Activated CD4-positive, alpha-beta T cell treated with anti-CD3 and anti-CD28 coated beads, Interleukin-2, amount 50 U/mL, for 1 hour (primary cell): ENCODE results near the gene TEKT3.

Source experiments
- DNase-seq: peaks from one replicate; pipeline ENCODE4 v3.0.0-alpha.2; 2020

The TEKT3 gene

DNA sequence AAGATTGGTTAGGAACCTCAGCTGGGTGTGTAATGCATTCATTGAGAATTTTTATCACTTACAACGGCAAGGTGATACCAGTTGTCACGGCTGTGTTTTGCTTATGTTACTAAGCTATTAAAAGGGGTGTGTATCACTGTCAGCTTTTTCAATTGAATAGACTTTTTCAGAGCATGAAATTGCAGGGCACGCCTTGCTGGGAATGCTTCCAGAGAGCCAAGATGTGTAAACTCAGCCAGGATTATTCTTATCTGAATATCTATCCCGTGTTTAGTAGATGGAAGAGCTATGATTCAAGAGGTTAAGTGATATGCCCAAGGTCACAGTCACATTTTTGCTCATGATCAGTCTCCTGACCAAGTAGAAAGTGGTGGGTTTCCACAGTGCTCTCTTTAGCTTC is 6.6 kb upstream of the TEKT3 start:
- DNase-seq = no peak

DNA sequence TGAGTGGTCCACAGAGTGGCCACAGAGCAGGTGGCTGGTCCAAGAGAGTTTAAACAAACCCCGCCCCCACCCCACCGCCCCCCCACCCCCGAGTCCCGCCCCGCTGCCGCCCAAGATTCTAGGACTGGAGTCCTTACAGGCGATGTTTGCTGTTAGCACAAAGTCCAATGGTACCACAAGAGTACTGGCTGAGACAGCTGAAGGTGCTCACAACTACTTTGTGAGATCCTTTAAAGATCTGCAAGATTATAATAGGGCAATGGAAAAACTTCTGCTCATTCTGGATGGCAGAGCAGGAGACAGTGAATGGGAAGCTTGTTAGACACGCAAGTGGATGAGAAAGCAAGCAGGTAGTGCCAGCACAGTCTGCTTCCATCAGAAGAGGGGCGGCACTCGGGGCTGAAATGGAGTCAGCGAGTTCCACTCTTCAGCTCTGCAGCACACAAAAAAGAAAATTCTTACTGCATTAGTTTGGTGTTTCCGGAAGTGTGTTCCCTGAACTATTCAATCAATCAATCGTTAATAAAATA is 4.7 kb upstream of the TEKT3 start:
- DNase-seq = no peak

DNA sequence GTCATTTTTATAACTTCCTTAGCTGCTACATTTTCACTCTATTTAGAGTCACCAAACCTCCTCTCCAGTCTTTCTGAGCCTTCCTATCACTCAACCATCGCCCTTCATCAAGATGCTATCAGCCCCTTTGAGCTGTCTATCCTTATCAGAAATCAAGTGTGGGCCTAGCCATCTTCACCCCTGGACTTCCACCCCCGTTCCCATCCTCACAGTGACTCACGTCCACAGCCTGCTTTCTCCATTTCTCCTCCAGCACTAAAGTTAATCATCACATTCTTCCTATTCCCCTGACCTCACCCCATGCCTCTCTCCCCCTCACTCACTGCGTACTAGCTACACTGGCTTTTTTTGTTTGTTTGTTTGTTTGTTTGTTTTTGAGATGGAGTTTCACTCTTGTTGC is 2.4 kb upstream of the TEKT3 start:
- no peak for DNase-seq

DNA sequence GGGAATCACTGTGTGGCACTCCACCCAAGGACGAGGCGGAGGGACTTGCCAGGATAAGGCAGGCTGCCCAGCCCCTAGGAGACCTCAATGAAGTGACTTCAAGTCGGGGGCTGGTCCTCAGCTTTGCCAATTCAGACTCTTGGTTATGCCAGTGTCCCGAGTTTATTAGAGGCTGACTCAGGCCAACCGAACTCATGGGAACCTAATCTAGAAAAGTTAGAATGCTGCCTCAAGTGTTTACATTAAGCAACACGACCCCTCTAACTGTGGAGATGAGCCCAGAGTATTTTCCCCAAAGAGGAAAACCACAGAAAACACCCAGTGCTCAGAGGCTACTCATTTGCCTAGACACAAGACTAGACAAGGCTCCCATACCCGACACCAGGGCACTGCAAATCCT is 1.1 kb upstream of the TEKT3 start:
- no peak for DNase-seq

DNA sequence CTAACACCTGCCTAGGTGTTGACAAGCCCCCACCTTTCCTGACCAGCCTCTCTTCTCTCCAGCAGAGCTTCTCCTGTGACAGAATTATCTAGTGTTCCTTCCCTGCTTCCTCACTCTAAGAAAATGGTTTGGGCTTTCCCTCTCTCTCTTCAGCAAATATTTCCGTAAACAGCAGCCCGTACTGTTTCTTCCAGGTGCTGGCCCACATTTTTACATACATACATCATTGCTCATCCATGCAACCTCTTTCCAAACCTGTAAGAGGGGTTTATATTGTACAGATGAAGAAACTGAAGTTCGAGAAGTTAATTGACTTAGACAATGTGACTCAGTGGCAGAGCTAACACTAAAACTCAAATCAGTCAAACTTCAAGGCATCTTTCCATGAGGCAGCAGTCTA is 569 bp upstream of the TEKT3 start:
- no peak for DNase-seq

DNA sequence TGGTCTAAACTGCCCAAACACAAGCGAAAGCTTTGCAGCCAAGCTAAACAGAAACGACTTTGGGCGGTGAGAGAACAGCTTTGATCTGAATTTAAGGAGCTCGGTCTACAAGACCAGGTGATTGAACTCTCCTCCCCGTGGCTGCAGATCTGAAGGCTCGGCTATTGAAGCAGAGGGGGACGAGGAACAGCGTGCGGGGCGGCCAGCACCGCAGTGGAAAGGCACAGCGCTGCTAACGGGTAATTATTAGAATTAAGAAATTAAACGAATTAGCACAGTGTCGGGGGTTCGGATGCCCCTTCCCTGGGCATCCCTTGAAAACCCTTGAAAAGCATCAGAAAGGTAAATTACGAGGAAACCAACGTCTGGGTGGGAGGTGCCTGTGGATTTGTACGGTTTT is 431 bp downstream of the TEKT3 start:
- DNase-seq = no peak

DNA sequence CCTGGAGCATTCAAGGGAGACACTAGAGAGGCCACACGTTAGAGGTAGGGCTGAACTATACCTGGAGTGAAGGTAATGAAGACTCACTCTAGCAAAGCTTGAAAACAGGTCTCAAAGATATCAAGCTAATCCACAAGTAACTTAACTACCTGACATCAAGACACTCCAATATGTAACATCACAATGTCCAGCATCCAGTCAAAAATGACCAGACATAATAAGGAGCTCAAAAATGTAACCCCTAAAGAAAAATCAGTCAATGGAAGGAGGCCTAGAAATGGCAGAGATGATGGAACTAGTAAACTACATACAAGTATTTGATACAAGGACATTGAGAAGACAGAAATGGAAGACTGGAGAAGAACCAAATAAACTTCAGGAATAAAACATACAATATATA is 6.0 kb downstream of the TEKT3 start:
- no peak for DNase-seq

DNA sequence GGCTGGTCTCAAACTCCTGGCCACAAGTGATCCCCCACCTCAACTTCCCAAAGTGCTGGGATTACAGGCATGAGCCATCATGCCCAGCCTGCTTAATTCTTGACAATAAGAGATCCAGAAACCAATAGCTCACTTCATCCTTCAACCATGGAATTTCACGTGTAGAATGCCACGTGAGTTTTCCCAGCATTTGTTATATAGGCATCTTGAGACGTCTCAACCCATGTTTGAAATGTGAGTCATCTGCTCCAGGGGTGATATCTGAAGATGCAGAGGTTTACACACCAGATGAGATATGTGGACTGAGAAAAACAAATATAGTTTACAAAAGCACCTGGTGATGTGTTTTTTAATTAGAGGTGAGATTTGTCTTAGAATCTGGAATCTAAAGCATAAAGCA is 7.1 kb downstream of the TEKT3 start:
- DNase-seq = no peak

DNA sequence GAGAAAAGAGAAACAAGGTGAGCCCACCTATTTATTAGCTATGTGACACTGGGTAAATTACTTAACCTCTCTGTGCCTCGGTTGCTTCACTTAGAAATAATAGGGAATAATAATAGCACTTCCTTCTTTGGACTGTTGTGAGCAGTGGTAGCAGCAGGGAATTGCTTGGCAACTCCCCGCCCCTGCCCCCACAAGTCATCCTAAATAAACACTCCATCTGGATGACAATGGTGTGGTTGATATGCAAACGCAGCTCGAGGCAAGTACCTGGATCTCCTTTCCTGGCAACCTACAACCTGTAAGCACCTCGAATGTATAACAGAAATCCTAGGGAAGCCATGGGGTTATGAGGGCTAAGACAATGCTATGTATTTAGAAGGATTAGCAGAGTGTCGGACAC is 9.1 kb downstream of the TEKT3 start:
- DNase-seq = no peak

DNA sequence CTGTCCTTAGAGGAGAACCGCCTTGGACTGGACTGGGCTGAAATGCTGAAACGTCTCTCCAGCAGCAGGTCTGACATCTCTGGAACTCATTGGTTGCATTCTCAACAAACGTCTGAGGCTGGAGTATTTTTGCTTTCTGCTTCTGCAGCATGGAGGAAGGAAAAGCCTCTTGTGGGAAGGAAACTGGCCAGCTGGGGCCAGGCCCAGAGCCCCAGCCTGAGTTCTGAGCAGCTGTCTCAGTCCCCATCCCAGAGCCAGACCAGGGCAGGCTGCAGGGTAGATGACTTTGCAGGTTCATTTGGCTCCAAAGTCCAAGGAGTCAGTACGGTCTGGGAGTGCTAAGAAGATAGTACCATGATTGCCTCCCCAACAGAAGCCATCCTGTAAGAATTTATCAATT is 18.3 kb downstream of the TEKT3 start:
- DNase-seq = no peak

DNA sequence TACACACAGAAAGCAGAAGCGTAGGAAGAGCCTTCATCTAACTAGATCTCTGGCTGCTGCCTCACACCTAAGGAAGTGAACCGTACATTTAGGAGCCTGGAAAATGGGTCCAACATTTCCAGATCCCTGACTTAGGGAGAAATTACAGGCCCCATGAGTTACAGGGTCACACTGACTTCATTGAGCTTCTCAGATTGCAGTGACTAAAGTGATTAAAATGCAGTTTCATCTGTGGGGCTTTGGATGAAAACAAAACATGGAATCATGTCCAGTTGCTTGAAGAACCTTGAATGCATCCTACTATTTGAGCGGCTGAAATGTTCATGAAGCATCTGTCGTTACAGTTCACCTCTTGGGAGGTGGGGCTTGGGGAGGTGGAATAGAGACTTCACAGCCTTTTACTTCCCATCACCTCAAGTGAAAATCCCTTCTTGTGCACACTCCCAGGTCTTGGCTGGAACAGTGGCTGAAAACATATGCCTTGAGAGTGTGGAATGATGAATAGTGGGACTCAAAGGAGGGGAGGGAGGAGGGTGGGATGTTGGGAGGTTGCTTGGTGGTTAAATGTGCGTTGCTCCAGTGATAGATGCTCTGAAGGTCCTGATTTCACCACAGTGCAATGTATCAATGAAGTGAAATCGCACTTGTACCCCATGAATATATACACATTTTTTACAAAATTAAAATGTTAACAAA is 19.7 kb downstream of the TEKT3 start:
- no peak for DNase-seq

DNA sequence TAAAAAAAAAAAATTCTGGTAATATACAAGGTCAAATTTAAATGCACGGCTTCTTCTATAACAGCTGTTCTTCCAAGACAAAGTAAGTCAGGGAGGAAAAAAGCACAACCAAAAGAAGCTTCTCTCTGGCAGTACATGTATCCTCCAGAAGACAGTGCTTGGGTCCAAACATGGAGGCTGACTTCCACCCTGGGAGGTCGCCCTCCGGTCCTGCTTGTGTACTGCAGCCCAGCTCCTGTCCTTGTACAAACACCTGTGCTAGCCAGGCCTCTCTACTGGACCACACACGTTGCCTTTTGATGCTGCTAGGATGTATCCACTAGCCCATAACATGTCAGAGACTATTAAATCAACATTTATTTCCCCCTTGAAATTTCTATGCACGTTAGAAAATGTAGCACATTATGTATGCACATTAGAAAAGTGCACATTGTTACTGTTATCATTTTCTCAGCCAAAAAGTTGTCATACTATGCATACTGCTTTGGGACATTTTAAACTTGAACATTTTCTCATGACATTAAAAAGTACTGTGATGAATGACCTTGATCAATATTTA is 21.9 kb downstream of the TEKT3 start:
- no peak for DNase-seq

DNA sequence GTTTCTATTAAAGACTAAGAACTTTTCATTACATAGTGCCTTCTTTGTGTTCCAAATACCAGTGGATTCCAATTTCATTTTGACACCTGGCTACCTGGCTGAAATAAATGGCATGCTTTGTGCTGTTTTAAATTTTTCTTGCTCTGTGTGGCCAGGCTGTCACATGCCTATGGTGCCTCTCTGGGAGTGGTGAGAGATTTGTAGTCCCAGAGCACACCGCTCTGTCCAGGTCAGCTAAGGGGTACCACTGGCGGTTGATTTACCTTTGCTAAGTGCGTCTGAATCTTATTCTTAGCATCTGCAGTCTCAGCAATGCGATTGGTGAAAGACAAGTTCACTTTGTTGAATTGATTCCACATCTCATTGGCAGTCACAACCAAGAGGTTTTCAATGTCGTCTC is 29.4 kb downstream of the TEKT3 start:
- no peak for DNase-seq

DNA sequence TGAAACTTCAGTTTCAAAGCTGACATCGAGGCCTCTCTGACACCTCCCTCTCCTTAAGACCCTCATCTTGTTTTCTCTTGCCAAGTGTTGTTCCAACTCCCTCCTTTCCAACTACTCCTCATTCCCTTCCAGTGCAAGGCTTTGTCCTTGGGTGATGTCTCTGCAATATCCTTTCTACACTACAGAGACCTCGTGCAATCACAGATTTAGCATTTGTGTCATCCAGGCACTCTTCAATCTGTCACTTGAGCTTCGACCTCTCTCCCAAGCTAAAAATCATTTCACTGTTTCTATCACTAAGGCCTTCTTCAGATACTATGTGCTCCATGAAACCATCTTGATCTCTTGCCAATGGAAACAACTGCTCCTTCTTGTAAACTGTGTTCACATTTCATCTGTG is 31.6 kb downstream of the TEKT3 start:
- no peak for DNase-seq

DNA sequence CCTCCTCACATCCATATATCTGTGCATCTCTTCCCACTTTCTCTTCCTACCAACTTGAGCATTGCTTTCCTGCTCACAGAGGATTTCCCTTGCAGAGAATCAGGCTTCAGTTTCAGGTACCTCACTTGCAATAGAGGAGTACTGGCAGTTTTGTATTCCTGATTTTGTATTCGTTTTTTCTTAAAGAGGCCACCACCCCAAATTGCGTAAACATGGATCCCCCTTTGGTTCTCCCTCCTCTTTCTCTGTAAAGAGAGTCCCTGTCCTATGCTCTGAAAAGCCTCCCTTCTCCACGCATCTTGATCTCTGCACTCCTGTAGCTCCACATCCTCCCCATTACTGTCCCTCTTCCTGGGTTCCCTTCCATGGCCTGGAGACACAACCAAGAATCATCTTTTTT is 32.2 kb downstream of the TEKT3 start:
- DNase-seq = no peak

DNA sequence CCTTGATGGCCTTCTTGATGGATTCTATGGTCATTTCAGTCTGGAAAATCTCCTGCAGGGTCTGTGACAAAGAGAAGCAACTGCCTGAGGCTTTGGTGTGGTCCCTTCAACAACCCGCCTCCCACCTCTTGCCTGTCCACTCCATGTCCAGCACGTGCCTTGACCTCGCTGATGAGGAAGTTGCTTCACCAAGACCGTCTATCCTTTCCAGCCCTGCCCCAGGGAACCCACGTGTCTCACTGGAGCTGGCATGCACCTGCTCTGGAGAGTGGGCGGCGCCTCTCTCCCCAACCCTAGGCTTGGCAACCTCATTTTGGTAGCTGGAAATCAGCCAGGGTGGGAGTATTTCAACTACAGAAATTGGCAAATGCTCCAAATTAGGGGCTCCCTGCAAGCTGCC is 32.6 kb downstream of the TEKT3 start:
- no peak for DNase-seq

DNA sequence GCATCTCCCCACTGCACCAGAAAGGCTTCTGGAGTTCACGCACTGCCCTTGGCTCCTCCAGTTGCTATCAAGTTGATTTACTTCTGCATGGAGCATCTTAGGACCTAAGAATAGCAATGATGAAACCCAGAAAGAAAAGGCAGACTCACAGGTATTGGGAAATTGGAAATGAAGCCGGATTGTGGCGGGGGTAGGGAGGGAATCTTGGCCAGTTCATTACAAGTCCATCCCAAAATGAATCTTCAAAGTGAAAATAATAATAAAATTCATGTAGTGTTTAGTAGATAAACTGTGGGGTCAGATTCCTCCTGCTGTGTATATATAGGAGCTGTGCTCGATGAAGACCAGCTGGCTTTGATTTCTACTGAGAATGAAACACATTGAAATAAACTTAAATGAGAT is 33.7 kb downstream of the TEKT3 start:
- no peak for DNase-seq

DNA sequence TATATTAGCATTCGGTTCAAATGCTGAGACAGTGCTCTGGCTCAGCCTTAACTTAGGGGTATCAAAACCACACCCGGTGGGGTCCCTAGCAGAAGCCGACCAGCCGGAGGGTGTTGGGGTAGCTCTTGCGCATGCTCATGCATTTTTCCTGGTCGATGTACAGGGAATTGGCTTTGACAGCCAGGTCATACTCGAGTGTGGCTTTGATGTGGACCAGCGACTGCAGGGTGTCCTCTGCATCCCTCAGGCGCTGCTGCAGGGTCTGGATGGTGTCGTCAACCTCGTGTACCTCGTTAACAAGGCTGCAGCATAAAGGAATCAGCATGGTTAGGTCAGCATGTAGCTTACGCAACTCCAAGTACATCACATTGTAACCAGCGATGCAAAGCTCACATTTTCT is 37.5 kb downstream of the TEKT3 start:
- DNase-seq = no peak

DNA sequence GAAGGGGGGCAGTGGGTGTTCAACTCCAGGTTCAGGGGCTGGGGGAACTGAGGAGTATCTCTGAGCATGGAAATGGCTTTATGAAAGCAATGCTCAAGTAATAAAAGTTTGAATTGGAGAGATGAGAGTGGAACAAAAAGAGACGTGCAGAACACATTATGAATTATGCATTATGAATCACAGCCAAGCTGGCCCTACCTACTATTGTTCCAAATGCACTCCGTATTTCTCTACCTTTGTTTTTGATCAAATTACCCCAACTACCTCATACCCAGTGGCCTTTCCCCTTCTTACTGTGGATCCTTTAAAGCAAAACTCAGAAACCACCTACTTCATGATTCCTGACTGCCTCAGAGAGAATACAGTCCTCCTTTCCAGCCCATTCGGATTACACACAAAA is 38.1 kb downstream of the TEKT3 start:
- DNase-seq = no peak

DNA sequence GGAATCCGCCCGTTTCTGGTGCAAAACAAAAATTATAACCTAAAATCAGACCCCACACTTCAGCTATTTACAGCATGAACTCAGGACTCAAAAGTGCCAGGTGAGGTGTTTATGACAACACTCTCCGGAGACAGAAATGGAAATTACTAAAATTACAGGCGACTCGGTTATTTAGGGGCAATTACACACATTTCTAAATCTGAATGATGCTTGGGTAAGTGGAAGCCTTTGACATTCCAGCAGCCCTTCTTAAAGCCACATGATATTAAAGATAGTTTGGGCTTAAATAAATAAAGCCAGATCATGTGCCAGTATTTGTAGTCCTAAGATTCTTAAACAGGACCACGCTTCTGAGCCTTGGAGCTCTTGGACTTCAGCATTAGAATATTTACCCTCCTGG is 39.6 kb downstream of the TEKT3 start:
- DNase-seq = no peak

DNA sequence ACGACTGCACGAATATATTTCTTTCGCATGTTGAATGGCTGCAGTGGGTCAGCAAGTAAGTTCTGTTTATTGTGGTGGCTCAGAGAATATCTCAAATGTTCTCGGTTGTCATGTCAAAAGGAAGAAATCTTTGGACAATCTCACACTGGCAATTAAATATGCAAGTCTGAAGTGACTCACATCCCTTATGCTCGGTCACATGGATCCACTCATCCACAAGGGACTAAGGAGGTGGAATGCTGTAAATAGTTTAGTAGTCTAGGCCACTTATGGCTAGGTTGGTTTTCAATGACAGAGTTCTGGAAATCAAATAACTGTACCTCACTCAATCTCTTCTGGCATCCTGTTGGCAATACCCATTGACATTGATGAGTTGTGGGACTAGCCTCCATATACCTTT is 43.2 kb downstream of the TEKT3 start:
- no peak for DNase-seq

DNA sequence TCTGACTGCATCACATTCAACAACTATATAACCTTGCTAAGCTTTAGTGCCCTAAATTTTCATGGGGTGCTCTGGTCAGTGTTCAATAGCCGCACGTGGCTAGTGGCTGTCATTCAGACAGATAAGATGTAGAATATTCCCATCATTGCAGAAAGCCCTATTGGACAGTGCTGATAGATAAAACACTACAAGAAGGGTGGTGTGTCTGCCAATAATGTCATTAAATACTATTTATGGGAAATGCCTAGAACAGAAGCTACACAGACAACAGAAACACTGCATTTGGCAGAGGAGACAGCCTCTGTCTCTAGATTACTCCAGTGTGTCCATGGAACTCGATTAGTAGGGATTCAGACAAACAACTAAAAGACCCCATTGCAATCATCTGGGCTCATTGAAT is 47.8 kb downstream of the TEKT3 start:
- DNase-seq = no peak

DNA sequence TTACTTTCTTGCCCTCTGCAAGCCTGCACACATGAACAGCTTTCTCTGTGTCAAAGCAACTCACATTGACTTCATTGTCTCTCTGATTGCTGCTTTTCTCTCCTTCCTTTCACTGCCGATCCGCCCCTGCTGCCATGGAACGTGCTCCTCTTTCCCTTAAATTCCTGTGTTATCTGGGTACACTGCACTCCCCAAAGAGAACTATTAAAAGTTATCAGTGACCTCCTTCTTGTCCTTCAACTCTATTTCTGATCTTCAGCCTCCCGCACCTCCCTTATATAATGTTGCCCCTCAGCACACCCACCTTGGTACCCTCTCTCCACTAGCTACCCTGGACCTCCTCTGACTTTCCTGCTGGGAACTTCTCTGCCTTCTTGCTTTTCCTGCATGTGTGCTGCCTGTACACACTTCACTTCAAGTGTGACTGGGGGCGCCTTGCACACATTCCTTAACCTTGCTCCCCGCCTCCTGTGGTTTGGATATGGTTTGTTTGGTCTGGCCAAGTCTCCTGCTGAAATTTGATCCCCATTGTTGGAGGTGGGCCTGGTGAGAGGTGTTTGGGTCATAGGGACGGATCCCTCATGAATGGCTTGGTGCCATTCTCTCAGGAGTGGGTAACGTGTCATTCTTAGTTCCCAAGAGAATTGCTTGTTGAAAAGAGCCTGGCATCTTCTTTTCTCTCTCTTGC is 49.6 kb downstream of the TEKT3 start:
- DNase-seq = no peak

DNA sequence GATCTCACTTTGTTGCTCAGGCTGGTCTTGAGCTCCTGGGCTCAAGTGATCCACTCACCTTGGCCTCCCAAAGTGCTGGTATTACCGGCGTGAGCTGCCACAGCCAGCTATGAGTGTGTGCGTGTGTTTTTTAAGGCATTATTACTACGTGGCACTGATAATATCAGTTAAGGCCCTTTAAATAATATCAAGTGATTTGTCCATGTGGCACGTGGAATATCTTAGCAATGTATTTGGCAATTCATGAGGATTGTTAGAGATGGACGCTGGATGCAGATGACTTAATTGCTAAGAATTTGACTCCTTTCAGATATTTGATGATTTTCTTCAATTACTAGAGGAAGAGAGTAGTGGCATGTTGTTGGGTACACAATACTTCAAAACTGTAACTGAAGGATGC is 50.8 kb downstream of the TEKT3 start:
- DNase-seq = no peak
